ENCODE data around the gene LAIR1.
"Not testable (repeated sequence)": the region's sequence is repeated elsewhere in the genome, so short reads cannot be mapped to it uniquely, and the experiment has no call there.

The LAIR1 gene

GRCh38 chr19:54375181-54375938 is 10.6 kb upstream of the LAIR1 start:
- DNase-seq, result not testable (repeated sequence)

DNA sequence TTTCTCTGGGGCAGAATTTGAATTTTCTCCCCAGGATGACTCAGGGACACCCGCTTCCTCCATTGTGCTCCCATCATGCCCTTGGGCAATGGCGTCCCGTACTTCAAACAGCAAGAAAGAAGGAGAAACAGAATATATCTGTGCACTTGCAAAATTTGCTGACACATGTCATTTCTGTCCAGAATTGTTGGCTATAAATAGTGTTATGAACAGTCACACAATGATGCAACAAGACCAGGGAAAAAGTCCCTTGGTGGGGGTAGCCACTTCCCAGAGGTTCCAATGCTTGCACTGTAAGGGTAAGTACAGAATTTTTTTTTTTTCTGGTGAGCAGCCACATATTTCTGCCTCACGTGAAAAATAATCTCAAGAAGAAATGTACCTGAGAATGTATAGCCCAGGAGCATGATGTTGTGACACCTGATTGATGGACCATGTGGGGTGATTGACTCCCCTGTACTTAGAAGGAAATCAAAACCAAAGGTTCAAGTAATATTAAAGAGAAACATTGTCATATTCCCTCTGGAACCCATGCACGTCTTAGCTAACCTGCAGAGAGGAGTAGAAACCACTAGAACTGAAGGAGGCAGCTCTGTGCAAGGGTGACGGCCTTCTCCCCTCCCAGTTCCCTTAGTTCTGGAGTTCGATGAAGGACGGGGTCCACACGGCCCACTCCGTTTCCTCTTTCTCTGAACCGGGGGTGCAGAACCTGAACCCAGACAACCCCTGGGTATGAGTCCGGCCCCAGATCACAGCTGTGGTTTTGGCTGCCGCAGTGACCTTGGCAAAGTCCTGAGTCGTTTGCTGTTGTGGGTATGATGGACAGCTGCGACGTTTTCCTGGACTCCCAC is 9.3 kb upstream of the LAIR1 start:
- no peak for DNase-seq

DNA sequence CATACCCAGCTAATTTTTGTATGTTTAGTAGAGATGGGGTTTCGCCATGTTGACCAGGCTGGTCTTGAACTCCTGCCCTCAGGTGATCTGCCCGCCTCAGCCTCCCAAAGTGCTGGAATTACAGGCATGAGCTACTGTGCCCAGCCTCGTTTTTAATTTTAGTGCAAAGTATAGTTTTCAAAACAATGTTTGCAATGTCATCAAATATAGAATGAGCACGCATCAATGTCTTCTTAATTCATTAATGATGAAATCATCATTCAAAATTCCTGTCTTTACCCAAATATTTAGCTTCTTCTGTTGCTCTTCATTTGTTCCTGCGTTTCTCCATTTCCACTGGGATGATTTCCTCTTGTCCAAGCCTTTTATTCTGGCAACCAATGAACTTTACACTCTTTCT is 6.7 kb upstream of the LAIR1 start:
- DNase-seq, result not testable (repeated sequence)

GRCh38 chr19:54370434-54370796 is 5.7 kb upstream of the LAIR1 start:
- DNase-seq, result not testable (repeated sequence)

GRCh38 chr19:54369688-54370433 is 5.1 kb upstream of the LAIR1 start:
- DNase-seq, result not testable (repeated sequence)

GRCh38 chr19:54369082-54369687 is 4.5 kb upstream of the LAIR1 start:
- no peak for DNase-seq

- no peak for DNase-seq
Observed at GRCh38 chr19:54366811-54367210, 2.1 kb upstream of the LAIR1 start.

DNA sequence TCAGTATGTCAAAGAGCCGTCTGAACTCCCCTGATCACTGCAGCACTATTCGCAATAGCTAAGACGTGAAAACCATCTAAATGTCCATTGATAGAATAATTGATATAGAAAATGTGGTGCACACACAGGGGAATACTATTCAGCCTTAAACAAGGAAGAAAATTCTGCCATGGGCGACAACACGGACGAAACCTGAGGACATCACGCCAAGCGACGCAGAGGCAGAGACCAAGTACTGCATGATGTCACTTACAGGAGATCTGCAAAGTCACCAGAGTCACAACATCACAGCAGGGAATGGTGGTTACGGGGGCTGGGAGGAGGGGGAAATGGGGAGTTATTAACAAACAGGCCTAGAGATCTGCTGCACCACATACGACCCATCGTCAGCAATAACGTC is 1.1 kb upstream of the LAIR1 start:
- not testable (repeated sequence) for DNase-seq

DNA sequence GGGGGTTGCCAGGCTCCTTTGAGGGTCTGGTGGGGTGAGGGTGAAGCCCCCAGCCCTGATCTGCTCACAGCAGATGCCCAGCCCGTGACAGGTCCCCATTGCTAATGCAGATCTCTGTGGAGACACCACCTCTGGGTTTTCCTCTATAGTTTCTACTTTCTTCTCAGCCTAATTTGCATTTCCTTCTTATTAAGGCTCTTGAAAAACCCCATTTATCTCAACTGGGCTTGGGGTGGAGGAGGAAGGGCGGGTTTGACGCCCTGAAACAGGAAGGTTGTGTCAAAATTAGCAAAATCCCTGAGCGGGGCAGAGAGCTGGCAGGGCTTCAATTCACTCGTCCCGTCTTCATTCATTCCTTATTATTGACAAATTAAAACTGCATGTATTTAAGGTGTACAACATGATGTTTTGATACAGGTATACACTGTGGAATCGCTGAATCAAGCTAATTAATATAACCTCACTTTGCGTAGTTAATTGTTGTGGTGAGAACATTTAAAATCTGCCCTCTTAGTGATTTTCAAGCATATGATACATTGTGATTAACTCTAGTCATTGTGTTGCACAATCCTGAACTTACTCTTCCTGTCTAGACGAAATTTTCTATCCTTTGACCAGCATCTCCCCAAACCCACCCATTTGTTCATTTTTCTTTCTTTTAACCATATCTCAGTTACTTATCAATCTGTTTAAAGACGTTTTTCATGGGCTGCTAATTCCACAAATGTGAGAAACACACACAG is 2.9 kb downstream of the LAIR1 start:
- not testable (repeated sequence) for DNase-seq

DNA sequence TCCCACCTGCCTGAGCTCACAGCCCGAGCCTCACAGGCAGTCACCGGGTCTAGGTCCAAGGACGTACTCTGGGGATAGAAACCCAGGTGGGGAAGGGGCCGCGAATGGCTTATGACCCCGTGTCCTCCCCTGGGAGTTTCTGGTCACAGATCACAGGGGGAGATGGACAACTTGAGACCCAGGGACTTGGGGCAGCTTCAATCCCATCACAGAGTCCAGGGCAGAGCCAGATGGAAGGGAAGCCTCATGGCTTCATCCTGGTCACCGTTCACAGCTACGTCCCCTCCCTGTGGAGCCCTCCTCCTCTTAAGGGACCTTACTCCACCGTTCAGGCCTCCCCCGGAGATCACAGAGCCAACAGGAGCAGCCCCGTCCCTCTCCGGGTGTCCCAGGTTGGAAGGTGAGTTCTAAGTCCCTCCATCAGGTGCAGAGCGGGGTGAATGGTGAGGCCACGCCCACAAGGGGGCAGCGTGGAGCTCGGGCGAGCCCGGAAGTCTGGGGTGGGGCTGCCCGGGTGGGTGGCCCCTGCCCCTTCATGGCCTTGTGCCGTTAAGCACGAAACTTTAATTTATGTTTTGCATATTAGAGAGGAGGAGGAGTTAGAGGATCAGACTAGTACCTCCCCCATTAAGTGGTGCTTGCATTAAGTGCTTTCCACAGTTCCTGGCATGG is 5.4 kb downstream of the LAIR1 start:
- DNase-seq, result not testable (repeated sequence)

DNA sequence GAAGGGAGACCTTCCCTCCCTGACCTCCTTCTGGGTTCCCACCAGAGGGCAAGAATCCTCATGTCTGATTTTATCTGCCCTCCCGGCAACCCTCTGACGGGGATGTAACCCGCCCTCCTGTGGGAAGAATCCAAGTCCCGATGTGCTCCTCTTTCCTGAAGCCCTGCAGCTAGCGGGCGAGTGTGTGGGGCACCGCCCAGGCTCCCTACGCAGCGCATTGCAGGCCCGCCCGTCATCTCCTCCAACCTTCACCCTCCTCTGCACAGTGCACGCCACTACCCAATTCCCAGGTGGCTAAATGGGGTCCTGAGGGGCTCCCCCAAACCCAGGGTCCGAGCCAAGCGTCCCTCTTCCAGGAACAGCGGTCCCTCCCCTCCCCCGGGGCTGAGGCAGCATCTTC is 7.3 kb downstream of the LAIR1 start:
- no peak for DNase-seq

DNA sequence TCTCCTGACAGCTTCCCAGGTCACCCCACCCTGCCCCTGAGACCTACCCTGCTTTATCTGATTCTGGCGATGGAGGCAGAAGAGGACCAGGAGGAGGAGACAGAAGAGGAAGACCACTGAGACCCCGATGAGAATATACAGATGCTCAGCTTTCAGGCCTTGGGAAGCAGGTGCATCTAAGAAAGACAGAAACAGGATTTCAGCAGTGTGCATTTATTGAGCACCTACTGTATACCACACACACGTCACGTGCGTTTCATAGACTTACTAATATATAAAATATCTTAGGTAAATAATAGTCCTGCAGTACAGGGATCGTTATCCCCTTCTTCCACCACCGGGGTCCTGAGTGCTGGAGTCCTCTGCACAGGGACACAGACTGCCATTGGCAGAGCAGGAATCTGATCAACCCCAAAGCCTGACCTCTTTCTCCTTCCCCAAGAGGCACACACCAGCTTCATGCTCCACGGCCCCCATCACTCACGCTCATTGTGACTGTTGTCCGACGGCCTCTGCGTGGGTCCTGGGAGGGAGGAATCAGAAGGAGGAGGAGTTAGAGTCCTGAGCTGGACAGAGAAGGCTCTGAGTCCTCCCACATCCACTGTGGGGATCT is 8.2 kb downstream of the LAIR1 start:
- DNase-seq, result no peak

DNA sequence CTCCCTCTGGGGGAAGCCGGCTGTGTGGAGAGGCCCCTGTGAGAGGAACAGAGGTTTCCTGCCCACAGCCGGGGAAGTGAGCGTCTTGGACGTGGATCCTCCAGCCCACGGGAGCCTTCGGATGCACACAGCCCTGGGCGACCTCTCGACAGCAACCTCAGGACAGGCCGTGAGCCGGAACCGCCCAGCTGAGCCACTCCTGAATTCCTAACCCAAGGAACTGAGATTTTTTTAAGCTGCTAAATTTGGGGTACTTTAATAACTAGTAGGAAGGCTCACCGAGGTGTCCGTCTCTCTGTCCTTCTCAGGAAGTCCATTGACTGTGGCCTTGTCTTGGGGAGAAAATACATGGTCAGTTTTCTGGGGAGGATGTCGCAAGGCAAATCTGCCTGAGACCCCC is 9.1 kb downstream of the LAIR1 start:
- DNase-seq, result no peak

GRCh38 chr19:54354761-54355160 is 10.0 kb downstream of the LAIR1 start:
- DNase-seq, result no peak

DNA sequence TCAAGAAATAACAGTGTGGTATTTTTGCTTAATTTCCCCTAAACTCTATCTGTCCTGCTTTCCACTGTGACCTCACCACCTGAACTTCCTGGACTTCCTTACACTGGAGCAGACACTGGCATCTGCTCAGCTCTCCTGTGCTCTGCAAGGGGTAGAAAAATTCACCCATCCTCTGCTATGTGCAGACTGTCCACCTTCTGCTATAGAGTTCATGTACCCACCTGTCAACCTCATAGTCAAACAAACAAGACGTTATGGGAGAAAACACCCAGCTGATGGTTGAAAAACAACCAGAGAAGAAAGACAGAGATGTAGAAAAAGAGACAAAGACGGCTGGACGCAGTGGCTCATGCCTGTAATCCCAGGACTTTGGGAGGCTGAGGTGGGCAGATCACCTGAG is 12.2 kb downstream of the LAIR1 start:
- DNase-seq, result no peak

- DNase-seq, result no peak
Observed at GRCh38 chr19:54352041-54352440, 12.7 kb downstream of the LAIR1 start.

DNA sequence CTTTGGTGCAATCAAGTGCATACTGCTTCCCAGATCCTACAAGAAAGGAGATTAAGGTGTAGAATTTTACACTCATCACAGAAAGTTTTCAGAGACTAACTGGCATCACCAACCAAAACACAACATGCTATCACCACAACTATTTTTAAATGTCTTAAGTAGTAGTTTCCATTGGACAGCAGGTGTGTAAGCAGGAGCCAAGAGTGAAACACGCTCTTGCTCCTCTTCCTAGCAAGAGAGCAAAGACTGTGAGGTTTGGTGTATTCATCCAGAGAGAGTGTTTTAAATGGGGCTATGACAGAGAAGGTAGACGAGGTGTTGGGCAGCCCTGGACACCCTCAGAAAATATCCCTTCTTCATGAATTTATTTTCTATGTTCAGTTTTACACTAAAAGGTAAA is 13.3 kb downstream of the LAIR1 start:
- DNase-seq, result no peak

DNA sequence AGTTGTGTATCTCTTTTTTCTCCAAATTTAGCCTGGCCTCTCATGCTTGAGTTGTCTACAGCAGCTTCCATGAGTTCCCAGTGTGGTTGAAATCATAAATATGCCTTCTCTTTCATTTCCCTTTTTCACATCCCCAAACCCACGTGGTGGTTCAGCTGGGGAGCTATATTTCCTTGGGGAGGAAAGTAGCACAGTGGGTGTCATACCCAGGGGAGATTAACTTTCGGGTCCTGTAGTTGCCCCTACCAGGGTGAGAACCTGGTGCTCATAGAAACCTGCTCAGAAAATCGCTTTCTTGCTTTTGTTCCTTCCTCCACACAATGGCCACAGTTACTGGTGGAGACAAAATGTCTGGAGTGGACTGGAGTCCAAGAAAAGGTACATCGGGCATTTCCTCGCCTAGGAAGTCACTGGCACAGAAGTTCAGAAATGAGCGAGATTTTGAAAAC is 18.8 kb downstream of the LAIR1 start:
- no peak for DNase-seq

DNA sequence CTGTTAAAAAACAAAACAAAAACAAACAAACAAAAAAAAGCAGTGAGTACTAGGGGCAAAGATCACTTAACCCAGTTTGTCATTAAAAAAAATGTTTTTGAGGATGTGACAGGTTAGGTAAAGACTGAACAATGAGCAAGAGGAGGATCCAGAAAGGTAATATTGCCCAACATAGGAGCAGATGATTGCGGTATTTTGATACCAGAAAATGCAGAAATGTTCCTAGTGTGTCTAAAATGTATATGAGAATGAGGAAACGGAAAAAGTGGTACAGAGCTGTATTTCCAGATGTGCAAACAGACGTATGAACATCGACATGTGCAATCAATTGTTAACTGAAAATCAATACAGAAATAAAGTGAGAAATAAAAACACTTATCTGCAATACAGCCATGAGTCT is 20.9 kb downstream of the LAIR1 start:
- DNase-seq, result no peak

DNA sequence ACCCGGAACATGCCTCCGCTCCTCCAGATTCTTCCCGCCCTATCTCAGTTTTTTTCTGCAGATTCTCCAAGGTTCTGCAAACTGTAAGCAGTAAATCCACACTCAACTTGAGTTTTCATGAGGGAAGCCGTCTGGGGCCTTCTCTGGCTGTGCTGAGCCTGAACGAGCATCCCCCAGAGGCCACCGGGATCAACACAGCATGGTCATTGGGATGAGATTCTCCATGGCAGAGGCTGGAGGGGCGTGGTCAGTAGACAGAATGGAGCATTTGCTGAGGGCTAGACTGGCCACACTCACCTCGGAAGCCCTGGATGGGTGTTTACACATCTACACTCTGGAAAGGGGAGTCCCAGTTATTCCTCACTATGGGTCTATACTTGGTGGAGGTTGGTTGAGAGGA is 23.4 kb downstream of the LAIR1 start:
- no peak for DNase-seq

GRCh38 chr19:54339646-54340358 is 24.9 kb downstream of the LAIR1 start:
- DNase-seq, result no peak
